Measurements from ENCODE around the gene CXCL14.

CXCL14 gene

GRCh38 chr5:135604056-135604455 lies 25.3 kb upstream of the CXCL14 start:
- H3K4me1 Mint-ChIP-seq: no peaks in the 10 kb centered on the region
- no peak overlapping the region for H3K27ac Mint-ChIP-seq (ENCODE audit: low read depth)
- ATAC-seq (replicated peaks; ENCODE audit: extremely low read depth, poor library complexity, severe bottlenecking) (no peak), DNase-seq (ENCODE audit: low spot score in 2 of 2) (no peak)
- H3K9me3 Mint-ChIP-seq: no peaks in the 10 kb centered on the region
- H3K36me3 Mint-ChIP-seq (ENCODE audit: insufficient read depth): no peaks in the 10 kb centered on the region
- no peak overlapping the region for H3K4me3 Mint-ChIP-seq
- H3K27me3 Mint-ChIP-seq: peaks cover 33% of the 10 kb centered on the region

- DNase-seq (ENCODE audit: low spot score in 2 of 2) (no peak), ATAC-seq (replicated peaks; ENCODE audit: extremely low read depth, poor library complexity, severe bottlenecking) (no peak)
- Mint-ChIP-seq H3K4me3 (no peak overlapping the region), H3K27me3 (peaks cover 24% of the 10 kb centered on the region), H3K4me1 (no peaks in the 10 kb centered on the region), H3K36me3 (ENCODE audit: insufficient read depth) (no peaks in the 10 kb centered on the region), H3K9me3 (no peaks in the 10 kb centered on the region), H3K27ac (ENCODE audit: low read depth) (no peak overlapping the region)
Observed at GRCh38 chr5:135602882-135603721, 24.3 kb upstream of the CXCL14 start.

- no peak for ATAC-seq (replicated peaks; ENCODE audit: extremely low read depth, poor library complexity, severe bottlenecking)
- H3K27me3 Mint-ChIP-seq: peaks cover 15% of the 10 kb centered on the region
- no peaks in the 10 kb centered on the region for H3K36me3 Mint-ChIP-seq (ENCODE audit: insufficient read depth)
- no peak for DNase-seq (ENCODE audit: low spot score in 2 of 2)
- no peaks in the 10 kb centered on the region for H3K9me3 Mint-ChIP-seq
- H3K4me3 Mint-ChIP-seq: no peak overlapping the region
- no peaks in the 10 kb centered on the region for H3K4me1 Mint-ChIP-seq
- no peak overlapping the region for H3K27ac Mint-ChIP-seq (ENCODE audit: low read depth)
Observed at GRCh38 chr5:135601466-135601865, 22.7 kb upstream of the CXCL14 start.

GRCh38 chr5:135600971-135601381 lies 22.2 kb upstream of the CXCL14 start:
- no peak overlapping the region for H3K27ac Mint-ChIP-seq (ENCODE audit: low read depth)
- DNase-seq (ENCODE audit: low spot score in 2 of 2) (no peak), ATAC-seq (replicated peaks; ENCODE audit: extremely low read depth, poor library complexity, severe bottlenecking) (no peak)
- H3K36me3 Mint-ChIP-seq (ENCODE audit: insufficient read depth): no peaks in the 10 kb centered on the region
- peaks cover 18% of the 10 kb centered on the region for H3K27me3 Mint-ChIP-seq
- H3K4me1 Mint-ChIP-seq: no peaks in the 10 kb centered on the region
- no peak overlapping the region for H3K4me3 Mint-ChIP-seq
- no peaks in the 10 kb centered on the region for H3K9me3 Mint-ChIP-seq

- no peak for ATAC-seq (replicated peaks; ENCODE audit: extremely low read depth, poor library complexity, severe bottlenecking)
- no peaks in the 10 kb centered on the region for H3K36me3 Mint-ChIP-seq (ENCODE audit: insufficient read depth)
- peaks cover 18% of the 10 kb centered on the region for H3K27me3 Mint-ChIP-seq
- DNase-seq (ENCODE audit: low spot score in 2 of 2): no peak
- no peak overlapping the region for H3K4me3 Mint-ChIP-seq
- no peaks in the 10 kb centered on the region for H3K4me1 Mint-ChIP-seq
- no peaks in the 10 kb centered on the region for H3K9me3 Mint-ChIP-seq
- H3K27ac Mint-ChIP-seq (ENCODE audit: low read depth): no peak overlapping the region
Observed at GRCh38 chr5:135600152-135600570, 21.4 kb upstream of the CXCL14 start.

- Mint-ChIP-seq H3K27ac (ENCODE audit: low read depth) (no peak overlapping the region), H3K4me1 (no peaks in the 10 kb centered on the region)
Observed at GRCh38 chr5:135599421-135600151, 20.8 kb upstream of the CXCL14 start.

GRCh38 chr5:135598691-135599395 lies 20.1 kb upstream of the CXCL14 start:
- no peaks in the 10 kb centered on the region for H3K36me3 Mint-ChIP-seq (ENCODE audit: insufficient read depth)
- H3K27ac Mint-ChIP-seq (ENCODE audit: low read depth): no peak overlapping the region
- peaks cover 8% of the 10 kb centered on the region for H3K27me3 Mint-ChIP-seq
- no peaks in the 10 kb centered on the region for H3K9me3 Mint-ChIP-seq
- H3K4me3 Mint-ChIP-seq: no peak overlapping the region
- ATAC-seq (replicated peaks; ENCODE audit: extremely low read depth, poor library complexity, severe bottlenecking) (no peak), DNase-seq (ENCODE audit: low spot score in 2 of 2) (no peak)
- H3K4me1 Mint-ChIP-seq: no peaks in the 10 kb centered on the region

More at GRCh38 chr5:135599421-135600151, 20.8 kb upstream of the CXCL14 start:
- Mint-ChIP-seq H3K36me3 (ENCODE audit: insufficient read depth) (no peaks in the 10 kb centered on the region), H3K4me3 (no peak overlapping the region), H3K27me3 (peaks cover 14% of the 10 kb centered on the region), H3K9me3 (no peaks in the 10 kb centered on the region)
- DNase-seq (ENCODE audit: low spot score in 2 of 2) (no peak), ATAC-seq (replicated peaks; ENCODE audit: extremely low read depth, poor library complexity, severe bottlenecking) (no peak)

GRCh38 chr5:135596788-135597187 lies 18.0 kb upstream of the CXCL14 start:
- no peak for DNase-seq (ENCODE audit: low spot score in 2 of 2)
- Mint-ChIP-seq H3K4me1 (no peaks in the 10 kb centered on the region), H3K27ac (ENCODE audit: low read depth) (no peak overlapping the region), H3K36me3 (ENCODE audit: insufficient read depth) (no peaks in the 10 kb centered on the region), H3K4me3 (no peak overlapping the region), H3K9me3 (no peaks in the 10 kb centered on the region), H3K27me3 (peaks cover 26% of the 10 kb centered on the region)
- no peak for ATAC-seq (replicated peaks; ENCODE audit: extremely low read depth, poor library complexity, severe bottlenecking)

- H3K27ac Mint-ChIP-seq (ENCODE audit: low read depth): no peak overlapping the region
- no peaks in the 10 kb centered on the region for H3K9me3 Mint-ChIP-seq
- H3K27me3 Mint-ChIP-seq: peaks cover 31% of the 10 kb centered on the region
- ATAC-seq (replicated peaks; ENCODE audit: extremely low read depth, poor library complexity, severe bottlenecking): no peak
- no peak overlapping the region for H3K4me3 Mint-ChIP-seq
- no peak for DNase-seq (ENCODE audit: low spot score in 2 of 2)
- no peaks in the 10 kb centered on the region for H3K4me1 Mint-ChIP-seq
- H3K36me3 Mint-ChIP-seq (ENCODE audit: insufficient read depth): no peaks in the 10 kb centered on the region
Observed at GRCh38 chr5:135596157-135596763, 17.5 kb upstream of the CXCL14 start.

- Mint-ChIP-seq H3K4me3 (no peak overlapping the region), H3K4me1 (no peaks in the 10 kb centered on the region), H3K27ac (ENCODE audit: low read depth) (no peak overlapping the region), H3K27me3 (peaks cover 35% of the 10 kb centered on the region), H3K9me3 (no peaks in the 10 kb centered on the region), H3K36me3 (ENCODE audit: insufficient read depth) (no peaks in the 10 kb centered on the region)
- DNase-seq (ENCODE audit: low spot score in 2 of 2): no peak
- no peak for ATAC-seq (replicated peaks; ENCODE audit: extremely low read depth, poor library complexity, severe bottlenecking)
Observed at GRCh38 chr5:135594416-135594960, 15.7 kb upstream of the CXCL14 start.

- no peak overlapping the region for H3K4me3 Mint-ChIP-seq
- no peak for DNase-seq (ENCODE audit: low spot score in 2 of 2)
- H3K4me1 Mint-ChIP-seq: no peaks in the 10 kb centered on the region
- H3K27me3 Mint-ChIP-seq: peaks cover 35% of the 10 kb centered on the region
- ATAC-seq (replicated peaks; ENCODE audit: extremely low read depth, poor library complexity, severe bottlenecking): no peak
- H3K36me3 Mint-ChIP-seq (ENCODE audit: insufficient read depth): no peaks in the 10 kb centered on the region
- no peaks in the 10 kb centered on the region for H3K9me3 Mint-ChIP-seq
- H3K27ac Mint-ChIP-seq (ENCODE audit: low read depth): no peak overlapping the region
Observed at GRCh38 chr5:135593886-135594285, 15.1 kb upstream of the CXCL14 start.

GRCh38 chr5:135593141-135593540 lies 14.3 kb upstream of the CXCL14 start:
- Mint-ChIP-seq H3K36me3 (ENCODE audit: insufficient read depth) (no peaks in the 10 kb centered on the region), H3K27me3 (peaks cover 35% of the 10 kb centered on the region), H3K4me1 (no peaks in the 10 kb centered on the region), H3K27ac (ENCODE audit: low read depth) (no peak overlapping the region), H3K4me3 (no peak overlapping the region), H3K9me3 (no peaks in the 10 kb centered on the region)
- DNase-seq (ENCODE audit: low spot score in 2 of 2) (no peak), ATAC-seq (replicated peaks; ENCODE audit: extremely low read depth, poor library complexity, severe bottlenecking) (no peak)
